HepG2 (cell line): Measurements from ENCODE around the gene SEMA4A. TPM values are rescaled to one million over a fixed set of nuclear protein-coding genes. Genes with fewer than 3 reads are reported as not detected.

Experiments
- ARNTL ChIP-seq: sonication (generic); formaldehyde crosslinking; IDR thresholded peaks from 2 replicates; pipeline ENCODE4 v1.4.0; 2020; ENCODE audit warnings: mild to moderate bottlenecking, missing genetic modification reagents
- GABPB1 ChIP-seq: IDR thresholded peaks from 2 replicates; pipeline ENCODE4 v1.6.1; 2016; ENCODE audit warnings: mild to moderate bottlenecking, missing genetic modification reagents, moderate library complexity, missing compliant biosample characterization
- NFIB ChIP-seq: sonication (generic); formaldehyde crosslinking; IDR thresholded peaks from 2 replicates; pipeline ENCODE4 v1.9.0; 2021; ENCODE audit warnings: missing genetic modification reagents, mild to moderate bottlenecking, borderline replicate concordance
- PPARG ChIP-seq: conservative IDR thresholded peaks from 2 replicates; pipeline ENCODE4 v1.6.1; 2016; ENCODE audit warnings: missing biosample characterization, missing genetic modification reagents
- SIN3A ChIP-seq: IDR thresholded peaks from 2 replicates; pipeline ENCODE4 v1.6.1; 2011; ENCODE audit warnings: low read depth, mild to moderate bottlenecking, control low read depth, low read length, borderline replicate concordance
- SNRNP70 ChIP-seq: fragments of 200-400 bp; formaldehyde crosslinking; IDR thresholded peaks from 2 replicates; pipeline ENCODE4 v1.6.1; 2017; ENCODE audit warnings: mild to moderate bottlenecking, low read depth, low read length, moderate library complexity
- ZFP1 ChIP-seq: IDR thresholded peaks from 2 replicates; pipeline ENCODE4 v1.6.1; 2016
- ZNF317 ChIP-seq: sonication (generic); formaldehyde crosslinking; IDR thresholded peaks from 2 replicates; pipeline ENCODE4 v1.5.0; 2020; ENCODE audit warnings: mild to moderate bottlenecking, missing genetic modification reagents
- ZNF747 ChIP-seq: sonication (generic); formaldehyde crosslinking; IDR thresholded peaks from 2 replicates; pipeline ENCODE4 v1.8.1; 2023; ENCODE audit warnings: missing genetic modification reagents, mild to moderate bottlenecking, borderline replicate concordance
- ZNF781 ChIP-seq: sonication (generic); formaldehyde crosslinking; IDR thresholded peaks from 2 replicates; pipeline ENCODE4 v1.5.1; 2020; ENCODE audit warnings: borderline replicate concordance, mild to moderate bottlenecking, missing genetic modification reagents; ENCODE audit errors: not compliant biosample characterization
- ZSCAN21 ChIP-seq: sonication (generic); formaldehyde crosslinking; IDR thresholded peaks from 2 replicates; pipeline ENCODE4 v1.8.0; 2022; ENCODE audit warnings: mild to moderate bottlenecking, missing genetic modification reagents, moderate library complexity, borderline replicate concordance
- polyA plus RNA-seq, 8 experiments: library from polyadenylated mRNA; depleted of rRNA in 3 of 8; stranded (reverse) in 7 of 8; unstranded in 1 of 8; fragments of >200 nt; fragmentation: Illumina TruSeq in 4 of 8; extraction: Trizol in 4 of 8; gene quantifications; 2 replicates each; pipeline versions ENCODE4 v1.2.1 to v1.2.3, GENCODE V29; 2011 to 2016; ENCODE audit warnings: low read depth in 4 of 8, missing spikeins in 1 of 8, mixed read lengths in 1 of 8; ENCODE audit not compliant: insufficient read depth in 1 of 8
- total RNA-seq, 5 experiments: library from RNA; depleted of rRNA; stranded (reverse); fragments of >200 nt; fragmentation: Illumina TruSeq; extraction: Trizol; gene quantifications; 2 replicates each; pipeline ENCODE4 v1.2.3, GENCODE V29; 2016; ENCODE audit warnings: low read depth in 1 of 5
- TF ChIP-seq, protein P1 (sequence below), 2 experiments: fragments of 450-650 bp in 1 of 2; sonication (generic) in 1 of 2; formaldehyde crosslinking in 1 of 2; IDR thresholded peaks; 2 replicates each; pipeline versions ENCODE4 v1.6.1 to v1.8.0; 2016 to 2022; ENCODE audit warnings: antibody characterized with exemption in 1 of 2, mild to moderate bottlenecking in 1 of 2, missing genetic modification reagents in 1 of 2
- TF ChIP-seq, protein P2 (sequence below): sonication (generic); formaldehyde crosslinking; IDR thresholded peaks from 2 replicates; pipeline ENCODE4 v1.5.0; 2020; ENCODE audit warnings: mild to moderate bottlenecking, missing genetic modification reagents, moderate library complexity
- TF ChIP-seq, protein P3 (sequence below): sonication (generic); formaldehyde crosslinking; IDR thresholded peaks from 2 replicates; pipeline ENCODE4 v1.4.0; 2020; ENCODE audit warnings: mild to moderate bottlenecking, missing genetic modification reagents

The SEMA4A gene
- total and polyA plus RNA-seq, 2 of the 13 experiments (the other 11 are each of a cell fraction or from before 2014, with no cell fraction given): 0.09 to 0.20 TPM

GRCh38 chr1:156129687-156130577 is 23.5 kb upstream of the SEMA4A start (continued):
- TF ChIP-seq, protein P1, sequence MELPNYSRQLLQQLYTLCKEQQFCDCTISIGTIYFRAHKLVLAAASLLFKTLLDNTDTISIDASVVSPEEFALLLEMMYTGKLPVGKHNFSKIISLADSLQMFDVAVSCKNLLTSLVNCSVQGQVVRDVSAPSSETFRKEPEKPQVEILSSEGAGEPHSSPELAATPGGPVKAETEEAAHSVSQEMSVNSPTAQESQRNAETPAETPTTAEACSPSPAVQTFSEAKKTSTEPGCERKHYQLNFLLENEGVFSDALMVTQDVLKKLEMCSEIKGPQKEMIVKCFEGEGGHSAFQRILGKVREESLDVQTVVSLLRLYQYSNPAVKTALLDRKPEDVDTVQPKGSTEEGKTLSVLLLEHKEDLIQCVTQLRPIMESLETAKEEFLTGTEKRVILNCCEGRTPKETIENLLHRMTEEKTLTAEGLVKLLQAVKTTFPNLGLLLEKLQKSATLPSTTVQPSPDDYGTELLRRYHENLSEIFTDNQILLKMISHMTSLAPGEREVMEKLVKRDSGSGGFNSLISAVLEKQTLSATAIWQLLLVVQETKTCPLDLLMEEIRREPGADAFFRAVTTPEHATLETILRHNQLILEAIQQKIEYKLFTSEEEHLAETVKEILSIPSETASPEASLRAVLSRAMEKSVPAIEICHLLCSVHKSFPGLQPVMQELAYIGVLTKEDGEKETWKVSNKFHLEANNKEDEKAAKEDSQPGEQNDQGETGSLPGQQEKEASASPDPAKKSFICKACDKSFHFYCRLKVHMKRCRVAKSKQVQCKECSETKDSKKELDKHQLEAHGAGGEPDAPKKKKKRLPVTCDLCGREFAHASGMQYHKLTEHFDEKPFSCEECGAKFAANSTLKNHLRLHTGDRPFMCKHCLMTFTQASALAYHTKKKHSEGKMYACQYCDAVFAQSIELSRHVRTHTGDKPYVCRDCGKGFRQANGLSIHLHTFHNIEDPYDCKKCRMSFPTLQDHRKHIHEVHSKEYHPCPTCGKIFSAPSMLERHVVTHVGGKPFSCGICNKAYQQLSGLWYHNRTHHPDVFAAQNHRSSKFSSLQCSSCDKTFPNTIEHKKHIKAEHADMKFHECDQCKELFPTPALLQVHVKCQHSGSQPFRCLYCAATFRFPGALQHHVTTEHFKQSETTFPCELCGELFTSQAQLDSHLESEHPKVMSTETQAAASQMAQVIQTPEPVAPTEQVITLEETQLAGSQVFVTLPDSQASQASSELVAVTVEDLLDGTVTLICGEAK (IDR thresholded peaks at IDR 0.05): no peak
- TF ChIP-seq, protein P1 (CRISPR knock-in tag; IDR thresholded peaks at IDR 0.05): no peak; the same call in 1 of the 2 replicates
- 0 out of 2 replicates have a peak, but pooled peaks have one; percentile 24 for TF ChIP-seq ZNF317
- TF ChIP-seq ZFP1 (CRISPR knock-in tag): no peak
- TF ChIP-seq ARNTL (CRISPR knock-in tag): peak; percentile 72; the same call in 1 of the 2 replicates
- TF ChIP-seq, protein P2, sequence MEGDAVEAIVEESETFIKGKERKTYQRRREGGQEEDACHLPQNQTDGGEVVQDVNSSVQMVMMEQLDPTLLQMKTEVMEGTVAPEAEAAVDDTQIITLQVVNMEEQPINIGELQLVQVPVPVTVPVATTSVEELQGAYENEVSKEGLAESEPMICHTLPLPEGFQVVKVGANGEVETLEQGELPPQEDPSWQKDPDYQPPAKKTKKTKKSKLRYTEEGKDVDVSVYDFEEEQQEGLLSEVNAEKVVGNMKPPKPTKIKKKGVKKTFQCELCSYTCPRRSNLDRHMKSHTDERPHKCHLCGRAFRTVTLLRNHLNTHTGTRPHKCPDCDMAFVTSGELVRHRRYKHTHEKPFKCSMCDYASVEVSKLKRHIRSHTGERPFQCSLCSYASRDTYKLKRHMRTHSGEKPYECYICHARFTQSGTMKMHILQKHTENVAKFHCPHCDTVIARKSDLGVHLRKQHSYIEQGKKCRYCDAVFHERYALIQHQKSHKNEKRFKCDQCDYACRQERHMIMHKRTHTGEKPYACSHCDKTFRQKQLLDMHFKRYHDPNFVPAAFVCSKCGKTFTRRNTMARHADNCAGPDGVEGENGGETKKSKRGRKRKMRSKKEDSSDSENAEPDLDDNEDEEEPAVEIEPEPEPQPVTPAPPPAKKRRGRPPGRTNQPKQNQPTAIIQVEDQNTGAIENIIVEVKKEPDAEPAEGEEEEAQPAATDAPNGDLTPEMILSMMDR (CRISPR knock-in tag): peak; percentile 99
- TF ChIP-seq ZNF747: peak; percentile 92
- peak; percentile 72 for TF ChIP-seq PPARG (CRISPR knock-in tag)
- no peak for TF ChIP-seq SNRNP70
- TF ChIP-seq ZSCAN21 (CRISPR knock-in tag): 0 out of 2 replicates have a peak, but pooled peaks have one; percentile 38
- 0 out of 2 replicates have a peak, but pooled peaks have one; percentile 22 for TF ChIP-seq SIN3A
- TF ChIP-seq ZNF781 (CRISPR knock-in tag): peak; percentile 68
- TF ChIP-seq, protein P3, sequence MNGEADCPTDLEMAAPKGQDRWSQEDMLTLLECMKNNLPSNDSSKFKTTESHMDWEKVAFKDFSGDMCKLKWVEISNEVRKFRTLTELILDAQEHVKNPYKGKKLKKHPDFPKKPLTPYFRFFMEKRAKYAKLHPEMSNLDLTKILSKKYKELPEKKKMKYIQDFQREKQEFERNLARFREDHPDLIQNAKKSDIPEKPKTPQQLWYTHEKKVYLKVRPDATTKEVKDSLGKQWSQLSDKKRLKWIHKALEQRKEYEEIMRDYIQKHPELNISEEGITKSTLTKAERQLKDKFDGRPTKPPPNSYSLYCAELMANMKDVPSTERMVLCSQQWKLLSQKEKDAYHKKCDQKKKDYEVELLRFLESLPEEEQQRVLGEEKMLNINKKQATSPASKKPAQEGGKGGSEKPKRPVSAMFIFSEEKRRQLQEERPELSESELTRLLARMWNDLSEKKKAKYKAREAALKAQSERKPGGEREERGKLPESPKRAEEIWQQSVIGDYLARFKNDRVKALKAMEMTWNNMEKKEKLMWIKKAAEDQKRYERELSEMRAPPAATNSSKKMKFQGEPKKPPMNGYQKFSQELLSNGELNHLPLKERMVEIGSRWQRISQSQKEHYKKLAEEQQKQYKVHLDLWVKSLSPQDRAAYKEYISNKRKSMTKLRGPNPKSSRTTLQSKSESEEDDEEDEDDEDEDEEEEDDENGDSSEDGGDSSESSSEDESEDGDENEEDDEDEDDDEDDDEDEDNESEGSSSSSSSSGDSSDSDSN (CRISPR knock-in tag): 0 out of 2 replicates have a peak, but pooled peaks have one; percentile 37
- no peak for TF ChIP-seq NFIB (CRISPR knock-in tag)
- TF ChIP-seq GABPB1 (CRISPR knock-in tag): peak; percentile 46; the same call in 1 of the 2 replicates
